MM.1S (cell line): Measurements from ENCODE around the gene FBLIM1.

Source experiments
- DNase-seq: peaks from one replicate; pipeline ENCODE4 v3.0.0-alpha.2; 2015
- H2AFZ ChIP-seq: fragments of 300-600 bp; sonication (generic); 2 replicates; pipeline ENCODE4 v1.6.0; 2016; ENCODE audit warnings: antibody characterized with exemption, low read length
- H3F3A ChIP-seq: fragments of 300-600 bp; sonication (generic); 2 replicates; pipeline ENCODE4 v1.6.1; 2016; ENCODE audit warnings: mild to moderate bottlenecking, antibody characterized with exemption, low read length, moderate library complexity, mixed read lengths; ENCODE audit not compliant: insufficient read depth
- H3K27ac ChIP-seq: fragments of 300-600 bp; sonication (generic); 2 replicates; pipeline ENCODE4 v1.5.1; 2016; ENCODE audit warnings: mild to moderate bottlenecking, low read length
- H3K27me3 ChIP-seq: fragments of 300-600 bp; sonication (generic); replicated peaks from 2 replicates; pipeline ENCODE4 v1.6.0; 2016; ENCODE audit warnings: low read length; ENCODE audit not compliant: insufficient read depth
- H3K36me3 ChIP-seq: fragments of 300-600 bp; sonication (generic); replicated peaks from 2 replicates; pipeline ENCODE4 v1.6.1; 2016; ENCODE audit warnings: mild to moderate bottlenecking, low read length, mixed read lengths; ENCODE audit not compliant: insufficient read depth
- H3K4me1 ChIP-seq: fragments of 300-600 bp; sonication (generic); 2 replicates; pipeline ENCODE4 v1.6.1; 2016; ENCODE audit warnings: low read length, mixed read lengths
- H3K4me2 ChIP-seq: fragments of 300-600 bp; sonication (generic); 2 replicates; pipeline ENCODE4 v1.6.0; 2016; ENCODE audit warnings: low read depth, low read length
- H3K4me3 ChIP-seq: fragments of 300-600 bp; sonication (generic); 2 replicates; pipeline ENCODE4 v1.5.1; 2016; ENCODE audit warnings: low read length, mixed read lengths
- H3K79me2 ChIP-seq: fragments of 300-600 bp; sonication (generic); 2 replicates; pipeline ENCODE4 v1.6.1; 2016; ENCODE audit warnings: mixed run types, low read length, mixed read lengths
- H3K9ac ChIP-seq: fragments of 300-600 bp; sonication (generic); 2 replicates; pipeline ENCODE4 v1.6.1; 2016; ENCODE audit warnings: low read length, mixed read lengths
- H3K9me2 ChIP-seq: fragments of 300-600 bp; sonication (generic); replicated peaks from 2 replicates; pipeline ENCODE4 v1.6.1; 2016; ENCODE audit warnings: mild to moderate bottlenecking, low read length, mixed read lengths; ENCODE audit not compliant: insufficient read depth
- H3K9me3 ChIP-seq: fragments of 300-600 bp; sonication (generic); replicated peaks from 2 replicates; pipeline ENCODE4 v1.6.1; 2016; ENCODE audit warnings: mild to moderate bottlenecking, low read length, mixed read lengths; ENCODE audit not compliant: insufficient read depth
- H4K20me1 ChIP-seq: fragments of 300-600 bp; sonication (generic); 2 replicates; pipeline ENCODE4 v1.6.1; 2016; ENCODE audit warnings: mild to moderate bottlenecking, low read length, moderate library complexity, mixed read lengths; ENCODE audit not compliant: insufficient read depth
- EZH2 ChIP-seq: fragments of 300-600 bp; sonication (generic); optimal IDR thresholded peaks from 2 replicates; pipeline ENCODE3; 2017; ENCODE audit warnings: low read depth, mild to moderate bottlenecking, antibody characterized with exemption, low read length, mixed read lengths
- EZH2phosphoT487 ChIP-seq: fragments of 300-600 bp; sonication (generic); IDR thresholded peaks from 2 replicates; pipeline ENCODE4 v1.6.1; 2018; ENCODE audit warnings: antibody characterized with exemption, low read length
- TF ChIP-seq, protein P1 (sequence below): fragments of 300-600 bp; sonication (generic); IDR thresholded peaks from 2 replicates; pipeline ENCODE4 v1.5.1; 2016; ENCODE audit warnings: antibody characterized with exemption, low read length, mixed read lengths

The FBLIM1 gene

DNA sequence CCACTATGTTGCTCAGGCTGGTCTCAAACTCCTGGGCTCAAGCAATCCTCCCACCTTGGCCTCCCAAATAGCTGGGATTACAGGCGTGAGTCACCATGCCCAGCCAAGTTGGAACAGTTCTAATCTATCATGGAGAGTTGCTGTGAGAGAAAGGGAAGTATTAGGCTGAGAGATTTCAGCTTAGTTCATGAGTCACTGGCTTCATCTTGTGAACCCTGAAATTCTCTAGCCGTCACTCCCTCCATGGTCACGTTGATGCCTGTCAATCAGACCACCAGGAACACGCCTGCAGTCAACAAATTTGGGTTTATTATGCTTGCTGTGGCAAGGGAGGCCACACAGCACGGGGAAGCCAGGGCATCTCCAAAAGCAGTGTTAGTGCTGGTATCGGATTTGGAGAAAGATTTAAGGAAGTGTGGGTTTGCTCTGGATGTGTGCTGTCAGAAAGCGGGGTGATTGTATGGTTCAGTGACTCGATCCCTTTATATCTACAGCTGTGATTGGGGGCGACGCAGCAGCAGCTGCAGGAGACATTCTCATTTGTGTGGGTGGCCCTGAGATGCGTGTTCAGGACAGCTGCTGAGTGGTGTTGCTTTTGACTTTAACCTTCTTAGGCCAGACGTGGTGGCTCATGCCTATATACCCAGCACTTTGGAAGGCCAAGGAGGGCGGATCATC lies 30.2 kb downstream of the FBLIM1 start:
- DNase-seq: no peak
- Histone ChIP-seq H3K4me2 (no peak overlapping the region), H3K79me2 (no peaks in the 10 kb centered on the region), H3K4me1 (no peaks in the 10 kb centered on the region), H3K27me3 (no peaks in the 10 kb centered on the region), H4K20me1 (no peaks in the 10 kb centered on the region), H3F3A (no peaks in the 10 kb centered on the region), H3K27ac (no peak overlapping the region), H3K9me3 (no peaks in the 10 kb centered on the region), H2AFZ (no peak overlapping the region), H3K36me3 (no peaks in the 10 kb centered on the region), H3K9ac (no peak overlapping the region), H3K9me2 (no peaks in the 10 kb centered on the region), H3K4me3 (no peak overlapping the region)
- TF ChIP-seq EZH2phosphoT487: no peak
- TF ChIP-seq EZH2: no peak
- TF ChIP-seq, protein P1, sequence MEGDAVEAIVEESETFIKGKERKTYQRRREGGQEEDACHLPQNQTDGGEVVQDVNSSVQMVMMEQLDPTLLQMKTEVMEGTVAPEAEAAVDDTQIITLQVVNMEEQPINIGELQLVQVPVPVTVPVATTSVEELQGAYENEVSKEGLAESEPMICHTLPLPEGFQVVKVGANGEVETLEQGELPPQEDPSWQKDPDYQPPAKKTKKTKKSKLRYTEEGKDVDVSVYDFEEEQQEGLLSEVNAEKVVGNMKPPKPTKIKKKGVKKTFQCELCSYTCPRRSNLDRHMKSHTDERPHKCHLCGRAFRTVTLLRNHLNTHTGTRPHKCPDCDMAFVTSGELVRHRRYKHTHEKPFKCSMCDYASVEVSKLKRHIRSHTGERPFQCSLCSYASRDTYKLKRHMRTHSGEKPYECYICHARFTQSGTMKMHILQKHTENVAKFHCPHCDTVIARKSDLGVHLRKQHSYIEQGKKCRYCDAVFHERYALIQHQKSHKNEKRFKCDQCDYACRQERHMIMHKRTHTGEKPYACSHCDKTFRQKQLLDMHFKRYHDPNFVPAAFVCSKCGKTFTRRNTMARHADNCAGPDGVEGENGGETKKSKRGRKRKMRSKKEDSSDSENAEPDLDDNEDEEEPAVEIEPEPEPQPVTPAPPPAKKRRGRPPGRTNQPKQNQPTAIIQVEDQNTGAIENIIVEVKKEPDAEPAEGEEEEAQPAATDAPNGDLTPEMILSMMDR: no peak

DNA sequence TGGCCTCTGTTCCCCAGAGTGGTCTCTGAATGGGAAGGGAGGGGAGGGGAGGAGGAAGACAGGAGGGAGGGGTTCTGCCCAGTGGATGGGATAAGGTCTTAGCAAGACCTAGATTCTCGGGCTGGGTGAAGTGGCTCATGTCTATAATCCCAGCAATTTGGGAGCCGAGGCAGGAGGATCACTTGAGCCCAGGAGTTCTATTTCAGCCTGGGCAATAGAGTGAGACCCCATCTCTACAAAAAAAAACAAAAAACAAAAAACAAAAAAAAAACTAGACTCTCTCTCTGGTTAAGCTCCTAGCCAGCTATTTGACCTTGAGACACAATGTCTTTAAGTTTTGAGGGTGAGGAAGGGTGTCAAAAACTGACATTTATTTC lies 37.5 kb downstream of the FBLIM1 start:
- Histone ChIP-seq H3K9me2 (no peaks in the 10 kb centered on the region), H3K36me3 (no peaks in the 10 kb centered on the region), H3K9me3 (no peaks in the 10 kb centered on the region), H2AFZ (no peak overlapping the region), H3K4me3 (no peak overlapping the region), H3K27me3 (no peaks in the 10 kb centered on the region), H3K27ac (no peak overlapping the region), H3F3A (no peaks in the 10 kb centered on the region), H4K20me1 (no peaks in the 10 kb centered on the region), H3K79me2 (no peaks in the 10 kb centered on the region), H3K9ac (no peak overlapping the region), H3K4me2 (no peak overlapping the region), H3K4me1 (no peaks in the 10 kb centered on the region)
- TF ChIP-seq, protein P1: no peak
- TF ChIP-seq EZH2 (no peak), EZH2phosphoT487 (no peak)
- no peak for DNase-seq

DNA sequence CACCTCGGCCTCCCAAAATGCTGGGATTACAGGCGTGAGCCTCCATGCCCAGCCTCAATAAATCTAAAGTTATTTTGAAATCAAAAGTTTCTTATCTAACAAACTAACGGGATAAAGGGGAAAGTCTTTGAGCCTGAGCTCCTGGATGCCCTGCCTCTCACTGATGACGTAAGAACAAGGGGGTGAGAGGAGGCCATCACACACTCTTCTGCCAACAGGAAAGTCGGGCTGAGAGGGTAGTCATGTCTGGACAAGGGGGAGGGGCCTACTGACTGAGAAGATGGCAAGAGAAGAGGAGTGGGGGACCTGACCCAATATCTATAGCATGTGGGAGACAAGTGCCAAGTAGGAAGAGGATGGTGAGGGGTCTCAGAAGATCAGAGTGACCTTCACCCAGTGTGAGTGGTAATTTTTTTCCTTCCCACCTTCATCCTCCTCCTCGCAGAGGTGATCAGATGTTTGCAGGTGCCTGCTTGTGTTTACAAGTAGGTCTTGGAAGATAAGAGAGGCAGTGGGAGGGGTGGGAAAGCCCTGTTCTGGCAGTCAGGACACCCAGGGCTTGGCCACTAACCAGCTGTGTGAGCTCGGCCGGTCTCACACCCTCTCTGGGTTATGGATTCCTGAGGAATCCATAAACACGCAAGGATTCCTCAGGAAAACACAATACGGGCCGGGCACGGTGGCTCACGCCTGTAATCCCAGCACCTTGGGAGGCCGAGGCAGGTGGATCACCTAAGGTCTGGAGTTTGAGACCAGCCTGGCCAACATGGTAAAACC lies 39.2 kb downstream of the FBLIM1 start:
- Histone ChIP-seq H3F3A (no peaks in the 10 kb centered on the region), H3K4me1 (no peaks in the 10 kb centered on the region), H4K20me1 (no peaks in the 10 kb centered on the region), H3K9me3 (no peaks in the 10 kb centered on the region), H3K9ac (no peak overlapping the region), H3K27ac (no peak overlapping the region), H2AFZ (no peak overlapping the region), H3K4me2 (no peak overlapping the region), H3K9me2 (no peaks in the 10 kb centered on the region), H3K79me2 (no peaks in the 10 kb centered on the region), H3K4me3 (no peak overlapping the region), H3K27me3 (no peaks in the 10 kb centered on the region), H3K36me3 (no peaks in the 10 kb centered on the region)
- TF ChIP-seq, protein P1: no peak
- no peak for TF ChIP-seq EZH2phosphoT487
- no peak for TF ChIP-seq EZH2
- DNase-seq: no peak
